HepG2 (cell line): Measurements from ENCODE around the gene SCEL. TPM values are rescaled to one million over a fixed set of nuclear protein-coding genes. Genes with fewer than 3 reads are reported as not detected.

ENCODE experiments used
- ATAC-seq: fragments of 200-7000 bp; cut with Tn5 transposase; 3 replicates; pipeline ENCODE4 v1.9.1; 2020; ENCODE audit warnings: mild to moderate bottlenecking, moderate library complexity
- BruUV-seq: library from RNA; stranded (reverse); fragments of 400-500 nt; replicated peaks from 2 replicates; lab custom pipeline; 2021; lab: Mats Ljungman, UMichigan
- CTCF ChIA-PET: fragments of 300-600 bp; formaldehyde crosslinking; extraction: SDS; loops from one replicate; lab custom pipeline; 2021; ENCODE audit warnings: low total read pairs, inconsistent platforms, low intra/inter-chr PET ratio; lab: Yijun Ruan, JAX
- POLR2A ChIA-PET: fragments of 350-600 bp; sonication (Branson Sonifier 250); formaldehyde crosslinking; loops from one replicate; lab custom pipeline; 2020; ENCODE audit warnings: antibody characterized with exemption, inconsistent platforms; lab: Yijun Ruan, JAX
- DNase-seq: peaks from one replicate; pipeline ENCODE4 v3.0.0-alpha.2; 2015; ENCODE audit warnings: low spot score
- FAIRE-seq: peaks from 3 replicates; lab custom pipeline; 2011; peaks lifted over from hg19 to GRCh38; lab: Jason Lieb, UNC
- H2AFZ ChIP-seq: one replicate; pipeline ENCODE4 v1.6.1; 2011; ENCODE audit warnings: low read length, inconsistent platforms
- H3K27ac ChIP-seq: fragments of 300-600 bp; 3 replicates; pipeline ENCODE4 v1.8.0; 2011; ENCODE audit warnings: mixed run types, mild to moderate bottlenecking, mixed read lengths, low read length, inconsistent platforms; ENCODE audit not compliant: insufficient read depth; ENCODE audit errors: extremely low read length
- H3K27me3 ChIP-seq, 2 experiments: fragments of 200-600 bp in 1 of 2; 2 replicates in 1 of 2; 3 replicates in 1 of 2; pipeline versions ENCODE4 v1.6.0 to v1.8.0; 2011; ENCODE audit warnings: low read length in 2 of 2, mild to moderate bottlenecking in 2 of 2, moderate library complexity in 2 of 2, inconsistent platforms in 1 of 2; ENCODE audit not compliant: insufficient read depth in 2 of 2, control insufficient read depth in 1 of 2
- H3K36me3 ChIP-seq, 2 experiments: fragments of 200-600 bp in 1 of 2; replicated peaks in 1 of 2; 2 replicates in 1 of 2; 3 replicates in 1 of 2; pipeline versions ENCODE4 v1.5.1 to v1.8.0; 2011; ENCODE audit warnings: low read length in 2 of 2, inconsistent platforms in 1 of 2; ENCODE audit not compliant: insufficient read depth in 2 of 2, control insufficient read depth in 1 of 2
- H3K4me1 ChIP-seq: 2 replicates; pipeline ENCODE4 v1.5.1; 2012; ENCODE audit warnings: low read length, inconsistent platforms; ENCODE audit not compliant: insufficient read depth
- H3K4me2 ChIP-seq: 2 replicates; pipeline ENCODE4 v1.6.0; 2011; ENCODE audit warnings: low read depth, low read length, inconsistent platforms
- H3K4me3 ChIP-seq, 3 experiments: fragments of 200-600 bp in 1 of 3; sonication (generic), shearing (Covaris generic) in 1 of 3; replicated peaks in 1 of 3; 2 replicates each; pipeline ENCODE4 v1.5.1; 2011 to 2016; ENCODE audit warnings: low read length in 3 of 3, inconsistent platforms in 2 of 3, low read depth in 2 of 3, mild to moderate bottlenecking in 2 of 3, control low read depth in 1 of 3, mixed read lengths in 1 of 3; ENCODE audit not compliant: insufficient read depth in 1 of 3
- H3K79me2 ChIP-seq: one replicate; pipeline ENCODE4 v1.6.1; 2011; ENCODE audit warnings: low read length, inconsistent platforms; ENCODE audit not compliant: insufficient read depth
- H3K9ac ChIP-seq: 2 replicates; pipeline ENCODE4 v1.6.0; 2011; ENCODE audit warnings: mild to moderate bottlenecking, low read depth, low read length, inconsistent platforms; ENCODE audit not compliant: insufficient read depth
- H3K9me3 ChIP-seq: 2 replicates; pipeline ENCODE4 v1.5.1; 2012; ENCODE audit warnings: mild to moderate bottlenecking, low read length
- H4K20me1 ChIP-seq: 2 replicates; pipeline ENCODE4 v1.6.0; 2011; ENCODE audit warnings: inconsistent platforms, mild to moderate bottlenecking, low read length, moderate library complexity; ENCODE audit not compliant: insufficient read depth
- AFF4 ChIP-seq: sonication (generic); formaldehyde crosslinking; IDR thresholded peaks from 2 replicates; pipeline ENCODE4 v1.4.0; 2020; ENCODE audit warnings: missing genetic modification reagents
- ONECUT2 ChIP-seq: sonication (generic); formaldehyde crosslinking; IDR thresholded peaks from 2 replicates; pipeline ENCODE4 v1.4.0; 2020; ENCODE audit warnings: missing genetic modification reagents
- PRPF4 ChIP-seq: fragments of 200-400 bp; formaldehyde crosslinking; IDR thresholded peaks from 2 replicates; pipeline ENCODE4 v1.6.1; 2016; ENCODE audit warnings: low read length, low read depth; ENCODE audit not compliant: poor library complexity, severe bottlenecking
- RBM22 ChIP-seq: fragments of 200-400 bp; formaldehyde crosslinking; optimal IDR thresholded peaks from 2 replicates; pipeline ENCODE3; 2017; ENCODE audit warnings: mild to moderate bottlenecking, low read length, moderate library complexity
- WGBS: methylation state at CpG from one replicate; pipeline ENCODE4 v1.1.6; 2017; ENCODE audit warnings: low lambda C conversion rate; 5-methylcytosine and 5-hydroxymethylcytosine counted together
- in situ Hi-C: cut with HindIII; loops from 2 replicates; pipeline ENCODE4 v1.10.0; 2017; ENCODE audit warnings: low pct_unique_long_range_greater_than_20kb; ENCODE audit not compliant: extremely low pct_ligation_motif_present
- intact Hi-C: fragments of 100-400 bp; cut with micrococcal nuclease; formaldehyde crosslinking; loops from one replicate; pipeline ENCODE4 v1.10.0; 2022; ENCODE audit not compliant: unreplicated experiment
- polyA plus RNA-seq, 8 experiments: library from polyadenylated mRNA; depleted of rRNA in 3 of 8; stranded (reverse) in 7 of 8; unstranded in 1 of 8; fragments of >200 nt; fragmentation: Illumina TruSeq in 4 of 8; extraction: Trizol in 4 of 8; gene quantifications; 2 replicates each; pipeline versions ENCODE4 v1.2.1 to v1.2.3, GENCODE V29; 2011 to 2016; ENCODE audit warnings: low read depth in 4 of 8, missing spikeins in 1 of 8, mixed read lengths in 1 of 8; ENCODE audit not compliant: insufficient read depth in 1 of 8
- total RNA-seq, 5 experiments: library from RNA; depleted of rRNA; stranded (reverse); fragments of >200 nt; fragmentation: Illumina TruSeq; extraction: Trizol; gene quantifications; 2 replicates each; pipeline ENCODE4 v1.2.3, GENCODE V29; 2016; ENCODE audit warnings: low read depth in 1 of 5
- TF ChIP-seq, protein P1 (sequence below): sonication (generic); formaldehyde crosslinking; IDR thresholded peaks from 2 replicates; pipeline ENCODE4 v1.5.0; 2020; ENCODE audit warnings: missing genetic modification reagents

Gene SCEL
- total and polyA plus RNA-seq, 2 of the 13 experiments (the other 11 are each of a cell fraction or from before 2014, with no cell fraction given): not detected

DNA sequence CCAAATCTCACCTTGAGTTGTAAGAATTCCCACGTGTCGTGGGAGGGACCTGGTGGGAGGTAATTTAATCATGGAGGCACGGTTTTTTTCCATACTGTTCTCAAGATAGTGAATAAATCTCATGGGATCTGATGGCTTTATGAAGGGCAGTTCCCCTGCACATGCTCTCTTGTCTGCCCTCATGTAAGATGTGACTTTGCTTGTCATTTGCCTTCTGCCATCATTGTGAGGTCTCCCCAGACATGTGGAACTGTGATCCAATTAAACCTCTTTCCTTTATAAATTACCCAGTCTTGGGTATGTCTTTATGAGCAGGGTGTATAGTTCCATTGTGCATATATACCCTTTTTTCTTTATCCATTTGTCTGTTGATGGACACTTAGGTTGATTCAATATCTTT is 13.1 kb downstream of the SCEL start (continued):
- TF ChIP-seq AFF4 (CRISPR knock-in tag) (no peak), PRPF4 (no peak)
- TF ChIP-seq, protein P1, sequence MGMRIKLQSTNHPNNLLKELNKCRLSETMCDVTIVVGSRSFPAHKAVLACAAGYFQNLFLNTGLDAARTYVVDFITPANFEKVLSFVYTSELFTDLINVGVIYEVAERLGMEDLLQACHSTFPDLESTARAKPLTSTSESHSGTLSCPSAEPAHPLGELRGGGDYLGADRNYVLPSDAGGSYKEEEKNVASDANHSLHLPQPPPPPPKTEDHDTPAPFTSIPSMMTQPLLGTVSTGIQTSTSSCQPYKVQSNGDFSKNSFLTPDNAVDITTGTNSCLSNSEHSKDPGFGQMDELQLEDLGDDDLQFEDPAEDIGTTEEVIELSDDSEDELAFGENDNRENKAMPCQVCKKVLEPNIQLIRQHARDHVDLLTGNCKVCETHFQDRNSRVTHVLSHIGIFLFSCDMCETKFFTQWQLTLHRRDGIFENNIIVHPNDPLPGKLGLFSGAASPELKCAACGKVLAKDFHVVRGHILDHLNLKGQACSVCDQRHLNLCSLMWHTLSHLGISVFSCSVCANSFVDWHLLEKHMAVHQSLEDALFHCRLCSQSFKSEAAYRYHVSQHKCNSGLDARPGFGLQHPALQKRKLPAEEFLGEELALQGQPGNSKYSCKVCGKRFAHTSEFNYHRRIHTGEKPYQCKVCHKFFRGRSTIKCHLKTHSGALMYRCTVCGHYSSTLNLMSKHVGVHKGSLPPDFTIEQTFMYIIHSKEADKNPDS (CRISPR knock-in tag): no peak

- no peak for TF ChIP-seq ONECUT2
- TF ChIP-seq RBM22: no peak
- Histone ChIP-seq H3K4me2 (no peak overlapping the region), H3K9me3 (no peaks in the 10 kb centered on the region), H3K27ac (no peak overlapping the region), H3K27me3 (no peaks in the 10 kb centered on the region), H3K9ac (no peak overlapping the region), H3K4me3 (no peak overlapping the region), H3K36me3 (no peaks in the 10 kb centered on the region), H3K4me1 (no peaks in the 10 kb centered on the region), H2AFZ (no peak overlapping the region), H3K79me2 (no peaks in the 10 kb centered on the region), H4K20me1 (no peaks in the 10 kb centered on the region)
- intact Hi-C loops: no loop called here
- ChIA-PET POLR2A (no interaction called here), CTCF (no interaction called here)
- no peak for FAIRE-seq
- in situ Hi-C loops: no loop called here
- DNase-seq: no peak
- WGBS: 0% methylated on average over 5 of the region's 5 CpGs
- BruUV-seq: no TSS peak
- no peak for ATAC-seq
Observed at GRCh38 chr13:77554069-77554468, 18.6 kb downstream of the SCEL start.
